HUDEP-2 (cell line): Measurements from ENCODE around the gene TTC31.
"Not testable (repeated sequence)": the region's sequence is repeated elsewhere in the genome, so short reads cannot be mapped to it uniquely, and the experiment has no call there.

Experiments
- DNase-seq, 76 experiments: peaks; one replicate each; lab custom pipeline; 2025; ENCODE audit not compliant: unreplicated experiment in 76 of 76; lab: John Stamatoyannopoulos, UW

TTC31 gene

GRCh38 chr2:74457129-74457548 lies 25.7 kb upstream of the TTC31 start:
- peak in 3 of 76 experiments; percentile 36 to 48 (median 46) for DNase-seq

- DNase-seq, result peak in 33 of 76 experiments; percentile 9 to 85 (median 38)
Measured at GRCh38 chr2:74457549-74458131, 25.2 kb upstream of the TTC31 start.

- peak in 75 of 76 experiments; percentile 65 to 100 (median 99) for DNase-seq
Measured at GRCh38 chr2:74458132-74458937, 24.5 kb upstream of the TTC31 start, which contains the start of gene WBP1. WBP1 (plus strand) TSS chr2:74458438; CDS start chr2:74458603, 165 bp downstream.

GRCh38 chr2:74458938-74459363 lies 23.9 kb upstream of the TTC31 start:
- DNase-seq, result no peak

- DNase-seq, result not testable (repeated sequence)
Measured at GRCh38 chr2:74459503-74460118, 23.3 kb upstream of the TTC31 start.

GRCh38 chr2:74460187-74460586 lies 22.7 kb upstream of the TTC31 start:
- not testable (repeated sequence) for DNase-seq

- DNase-seq, result peak in 5 of 76 experiments; percentile 2 to 26 (median 23)
Measured at GRCh38 chr2:74461187-74462053, 21.5 kb upstream of the TTC31 start.

GRCh38 chr2:74462054-74462785 lies 20.7 kb upstream of the TTC31 start:
- no peak for DNase-seq

- DNase-seq, result no peak
Measured at GRCh38 chr2:74462786-74463105, 20.1 kb upstream of the TTC31 start.

- DNase-seq, result no peak
Measured at GRCh38 chr2:74464406-74464805, 18.5 kb upstream of the TTC31 start.

GRCh38 chr2:74470742-74471141 lies 12.1 kb upstream of the TTC31 start:
- not testable (repeated sequence) for DNase-seq

GRCh38 chr2:74471332-74472065 lies 11.4 kb upstream of the TTC31 start:
- DNase-seq, result peak in 5 of 76 experiments; percentile 4 to 15 (median 6)

GRCh38 chr2:74472086-74472944 lies 10.6 kb upstream of the TTC31 start, which contains the start of gene MRPL53:
MRPL53 (minus strand) TSS chr2:74472680; CDS start chr2:74472660, 20 bp downstream.
- peak; percentile 25 to 93 (median 84) for DNase-seq

GRCh38 chr2:74472945-74473258 lies 10.0 kb upstream of the TTC31 start:
- DNase-seq, result no peak

GRCh38 chr2:74474481-74474880 lies 8.4 kb upstream of the TTC31 start:
- no peak for DNase-seq

GRCh38 chr2:74474899-74475298 lies 8.0 kb upstream of the TTC31 start:
- peak in 1 of 76 experiments; percentile 11 for DNase-seq

- no peak for DNase-seq
Measured at GRCh38 chr2:74481431-74481830, 1.4 kb upstream of the TTC31 start.
